GM11168 (cell line): ENCODE data around the gene TGM6.

Experiments used
- in situ Hi-C: fragments of 300-500 bp; cut with MboI; formaldehyde crosslinking; loops from one replicate; pipeline ENCODE4 v1.12.0; 2022; ENCODE audit warnings: low sequenced_read_pairs; ENCODE audit not compliant: unreplicated experiment

Gene TGM6

DNA sequence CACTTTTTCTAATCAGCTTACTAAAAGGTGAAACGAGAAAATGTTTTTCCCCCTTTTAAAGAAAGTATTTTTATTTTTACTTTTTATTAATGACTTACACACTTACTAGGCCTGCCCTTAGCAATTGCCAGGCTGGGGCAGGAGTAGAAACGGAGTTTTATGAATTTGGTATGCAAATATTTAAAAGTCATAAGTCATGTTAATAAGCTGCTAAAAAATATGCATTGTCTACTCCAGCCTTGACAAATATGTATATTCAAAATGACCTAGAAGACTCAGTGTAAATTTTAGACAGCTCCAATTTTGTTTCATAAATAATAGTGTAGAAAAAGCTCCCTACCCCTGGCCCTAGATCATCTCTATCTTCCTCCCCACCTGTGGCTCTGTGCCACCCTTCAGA lies 17.5 kb upstream of the TGM6 start:
- in situ Hi-C loops: no loop called here

DNA sequence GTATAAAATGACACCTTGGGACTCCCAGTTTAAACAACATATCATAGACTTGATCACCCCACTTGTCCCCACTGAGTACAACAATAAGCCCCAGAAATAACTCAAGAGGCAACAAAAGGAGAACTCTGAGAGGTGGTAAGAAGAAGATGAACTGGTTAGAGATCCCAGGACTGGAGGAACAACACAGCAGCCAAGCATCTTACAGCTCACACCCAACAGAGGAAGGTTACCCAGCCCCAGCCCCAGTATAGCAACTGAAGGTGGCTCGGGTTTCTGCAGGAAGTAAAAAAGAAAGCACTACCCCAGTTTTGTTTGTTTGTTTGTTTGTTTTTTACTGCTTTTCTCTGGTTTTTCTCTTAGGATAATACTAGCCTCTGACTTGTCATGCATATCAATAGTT lies 17.1 kb upstream of the TGM6 start:
- in situ Hi-C loops: no loop called here

DNA sequence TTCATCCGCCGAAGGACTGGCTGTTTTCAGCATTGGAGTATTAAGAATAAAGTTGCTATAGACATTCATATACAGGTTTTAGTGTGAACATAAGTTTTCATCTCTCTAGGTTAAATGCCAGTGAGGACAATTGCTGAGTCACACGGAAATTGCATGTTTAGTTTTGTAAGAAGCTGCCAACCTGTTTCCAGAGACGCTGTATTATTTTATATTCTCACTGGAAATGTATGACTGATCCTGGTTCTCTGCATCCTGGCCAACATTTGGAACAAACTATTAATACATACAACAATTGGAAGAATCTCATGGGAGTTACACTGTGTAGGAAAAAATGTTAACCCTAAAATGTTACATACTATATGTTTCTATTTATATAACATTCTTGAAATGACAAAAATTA lies 16.7 kb upstream of the TGM6 start:
- in situ Hi-C loops: no loop called here

DNA sequence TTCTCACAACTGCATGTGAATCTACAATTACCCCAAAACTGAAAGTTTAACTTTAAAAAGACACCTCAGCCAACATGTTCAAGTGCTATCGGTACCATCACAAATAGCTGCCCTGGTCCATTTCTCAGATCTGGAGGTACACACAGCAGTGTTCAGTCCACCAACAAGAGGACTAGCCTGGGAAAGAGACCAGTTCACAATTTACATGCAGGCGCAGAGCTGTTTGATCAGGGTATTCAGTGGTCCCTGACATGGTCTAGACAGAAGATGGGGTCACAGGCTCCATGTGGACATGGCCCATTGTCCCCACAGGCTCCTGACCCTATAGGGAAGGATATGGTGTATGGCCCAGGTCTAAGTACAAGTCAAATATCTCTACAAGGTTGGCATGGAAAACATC lies 15.6 kb upstream of the TGM6 start:
- in situ Hi-C loops: no loop called here

DNA sequence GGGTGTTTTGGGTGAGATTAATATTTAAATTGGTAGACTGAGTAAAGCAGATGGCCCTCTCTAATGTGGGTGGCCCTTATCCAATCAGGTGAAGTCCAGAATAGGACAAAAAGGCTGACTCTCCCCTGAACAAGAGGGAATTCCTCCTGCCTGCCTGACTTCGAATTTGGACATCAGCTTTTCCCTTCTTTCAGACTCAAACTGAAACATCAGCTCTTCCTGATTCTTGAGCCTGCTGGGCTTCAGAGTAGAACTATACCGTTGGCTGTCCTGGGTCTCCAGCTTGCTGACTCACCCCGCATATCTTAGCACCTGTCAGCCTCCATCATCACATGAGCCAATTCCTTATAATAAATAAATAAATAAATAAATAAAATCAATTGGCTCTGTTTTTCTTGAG lies 15.0 kb upstream of the TGM6 start:
- in situ Hi-C loops: no loop called here

DNA sequence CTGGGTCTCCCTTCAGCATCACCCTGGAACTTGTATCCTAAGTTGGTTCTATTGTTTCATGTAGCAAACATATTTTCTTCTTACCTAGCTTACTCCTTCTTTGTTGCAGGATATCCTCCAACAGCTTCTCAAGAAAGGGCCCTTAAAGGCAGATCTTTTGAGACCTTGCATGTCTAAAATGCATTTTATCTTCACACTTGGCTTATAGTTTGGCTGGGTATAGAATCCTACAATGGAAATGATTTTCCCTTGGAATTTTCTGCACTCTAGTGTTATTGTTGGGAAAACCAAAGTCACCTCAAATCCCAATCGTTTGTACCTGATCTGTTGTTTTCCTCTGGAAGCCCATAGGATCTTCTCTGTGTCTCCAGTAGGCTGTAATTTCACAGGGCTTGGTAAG lies 12.1 kb upstream of the TGM6 start:
- in situ Hi-C loops: no loop called here

DNA sequence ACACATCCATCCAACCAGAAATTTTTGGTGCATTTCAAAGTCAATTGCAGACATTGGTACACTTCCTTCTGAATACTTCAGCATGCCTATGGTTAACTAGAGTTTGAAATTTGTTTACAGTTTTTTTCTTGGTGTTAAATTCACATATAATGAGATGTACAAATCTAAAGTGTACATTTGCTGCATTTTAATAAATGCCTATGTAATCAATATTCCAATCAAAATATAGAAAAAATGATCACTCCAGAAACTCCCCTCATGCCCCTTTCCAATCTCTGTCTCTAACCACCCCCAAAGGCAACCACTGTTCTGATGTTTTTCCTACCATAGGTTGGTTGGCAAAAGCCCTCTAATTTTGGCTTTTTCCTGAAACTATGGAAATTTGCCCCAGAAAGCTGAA lies 7.6 kb upstream of the TGM6 start:
- in situ Hi-C loops: no loop called here

DNA sequence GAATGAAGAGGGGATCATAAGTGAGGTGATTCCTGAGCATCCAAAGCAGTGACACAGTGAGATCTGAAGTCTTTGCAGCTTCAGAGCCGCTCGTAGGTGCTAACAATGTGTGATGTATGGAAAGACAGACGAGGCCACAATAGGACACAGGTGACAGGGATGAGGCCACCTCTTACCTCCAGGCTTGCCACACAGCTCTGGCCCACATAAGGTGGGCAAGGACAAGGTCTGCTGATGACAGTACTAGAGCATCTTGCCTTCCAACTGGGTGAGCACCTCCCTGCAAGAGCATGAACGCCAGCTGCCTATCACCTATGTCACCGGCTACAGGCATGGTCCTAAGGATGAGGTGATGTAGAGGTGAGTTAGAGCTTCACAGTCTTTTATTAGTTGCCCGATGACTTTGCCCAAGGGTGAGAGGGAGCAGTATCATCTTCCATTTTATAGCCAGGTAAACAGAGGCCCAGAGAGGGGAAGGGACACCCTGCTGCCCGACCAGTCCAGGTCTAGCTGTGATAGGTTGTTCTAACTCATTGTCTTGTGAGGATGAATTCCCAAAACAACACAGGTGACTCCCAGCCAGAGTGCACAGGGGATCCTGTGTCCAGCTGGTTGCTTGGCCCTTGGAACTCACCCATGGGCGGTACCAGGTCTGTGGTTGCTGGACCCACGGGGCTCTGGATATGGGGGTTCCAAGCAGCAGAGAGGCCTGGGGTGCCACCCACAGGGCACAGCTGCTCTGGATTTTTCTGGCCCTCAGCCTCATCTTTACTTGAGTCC lies 6.2 kb upstream of the TGM6 start:
- in situ Hi-C loops: no loop called here

DNA sequence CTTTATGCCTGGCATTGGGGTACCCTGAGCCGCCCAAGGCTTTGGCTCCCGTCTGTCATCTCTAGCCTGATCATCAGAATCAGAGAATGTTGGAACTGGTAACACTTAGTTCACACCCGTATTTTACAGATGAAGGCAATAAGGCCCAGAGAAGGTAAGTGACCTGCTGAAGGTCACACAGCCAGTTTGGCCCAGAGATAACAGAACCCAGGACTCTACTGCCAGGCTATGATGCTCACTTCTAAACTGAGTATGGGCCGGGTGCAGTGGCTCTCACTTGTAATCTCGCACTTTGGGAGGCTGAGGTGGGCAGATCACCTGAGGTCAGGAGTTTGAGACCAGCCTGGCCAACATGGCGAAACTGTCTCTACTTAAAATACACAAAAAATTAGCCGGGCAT lies 1.8 kb upstream of the TGM6 start:
- in situ Hi-C loops: no loop called here

DNA sequence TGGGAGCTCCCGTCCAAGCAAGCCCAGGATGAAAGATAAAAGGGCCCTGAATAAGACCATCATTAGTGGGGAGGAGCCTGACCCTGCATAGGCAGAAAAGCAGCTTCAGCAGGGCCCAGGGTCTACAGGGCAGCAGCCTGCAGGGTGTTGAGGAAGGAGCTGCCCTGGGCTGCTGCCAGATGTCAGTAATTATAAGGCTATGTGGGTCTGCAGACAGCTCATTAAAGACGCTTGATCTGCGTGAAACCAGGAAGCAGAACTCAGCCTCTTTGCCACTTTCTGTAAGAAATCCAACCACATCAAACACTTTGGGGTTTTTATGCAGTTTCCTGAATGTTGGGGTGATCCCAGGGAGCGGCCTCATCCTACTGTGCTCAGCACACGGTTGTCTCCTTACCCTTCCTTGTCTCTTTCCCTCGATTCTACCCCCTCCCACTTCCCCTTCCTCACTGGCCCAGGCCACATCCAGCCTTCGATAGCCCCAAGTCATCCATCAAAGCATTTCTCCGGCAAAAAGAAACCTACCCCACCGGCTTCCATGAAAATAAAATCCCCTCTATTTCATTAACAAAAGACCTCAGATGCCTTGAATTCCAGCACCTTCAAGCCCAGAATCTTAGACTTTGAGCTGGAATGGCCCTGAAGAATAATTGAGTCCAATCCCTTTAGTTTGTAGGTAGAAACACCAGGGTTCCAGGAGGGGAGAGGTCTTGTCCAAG lies 1.0 kb upstream of the TGM6 start:
- in situ Hi-C loops: no loop called here

DNA sequence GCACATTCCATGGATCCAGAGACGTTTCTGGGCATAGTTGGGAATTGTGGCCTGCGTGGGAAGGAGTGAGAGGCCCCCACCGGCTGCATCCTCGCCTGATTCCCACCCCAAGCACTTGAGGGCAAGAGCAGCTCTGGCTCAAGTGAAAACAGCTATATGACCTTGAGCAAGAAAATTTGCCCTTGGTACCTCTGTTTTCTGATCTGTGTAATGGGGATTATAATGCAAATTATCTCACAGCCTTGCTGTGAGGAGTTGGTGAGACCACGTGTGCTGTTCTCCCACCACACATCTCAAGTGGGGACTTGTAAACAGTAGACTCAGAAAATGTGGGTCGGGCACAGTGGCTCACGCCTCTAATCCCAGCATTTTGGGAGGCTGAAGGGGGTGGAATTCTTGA lies 602 bp downstream of the TGM6 start:
- in situ Hi-C loops: no loop called here

DNA sequence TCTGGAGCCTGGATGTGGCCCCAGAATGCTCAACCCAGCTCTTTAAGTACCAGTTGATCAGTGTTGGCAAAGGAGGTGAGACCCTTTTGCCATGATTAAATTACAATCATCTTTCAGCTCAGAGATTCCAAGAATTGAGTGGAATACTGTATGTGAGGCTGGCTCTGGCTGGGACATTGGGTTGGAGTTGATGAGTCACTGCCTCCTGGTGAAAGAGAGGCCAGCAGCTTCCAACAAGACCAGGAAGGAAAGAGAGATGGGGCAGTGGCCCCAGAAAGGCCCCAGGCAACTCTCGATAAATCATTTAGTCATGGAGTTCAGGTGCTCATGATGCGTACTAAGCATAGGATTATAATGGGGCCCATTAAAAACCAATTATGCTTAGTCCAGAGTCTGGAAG lies 2.1 kb downstream of the TGM6 start:
- in situ Hi-C loops: no loop called here

DNA sequence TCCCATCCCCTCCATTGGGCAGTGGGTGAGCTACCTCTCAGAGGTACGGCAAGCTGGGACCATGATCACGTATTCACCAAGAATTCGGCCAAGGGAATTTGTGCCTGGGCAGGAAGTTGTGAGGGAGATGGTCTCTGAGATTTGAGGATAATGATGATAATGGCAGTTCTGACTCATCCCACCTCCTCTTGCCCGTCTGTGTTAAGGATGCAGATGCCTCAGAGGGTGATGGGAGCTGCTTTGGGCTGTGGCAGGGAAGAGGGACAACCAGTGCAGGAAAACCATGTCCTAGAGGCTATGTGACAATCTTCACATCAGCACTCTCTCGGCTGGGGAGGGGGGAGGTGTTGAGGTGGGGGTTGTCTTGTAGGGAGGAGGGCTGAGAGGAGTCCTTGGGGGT lies 4.3 kb downstream of the TGM6 start:
- in situ Hi-C loops: no loop called here

DNA sequence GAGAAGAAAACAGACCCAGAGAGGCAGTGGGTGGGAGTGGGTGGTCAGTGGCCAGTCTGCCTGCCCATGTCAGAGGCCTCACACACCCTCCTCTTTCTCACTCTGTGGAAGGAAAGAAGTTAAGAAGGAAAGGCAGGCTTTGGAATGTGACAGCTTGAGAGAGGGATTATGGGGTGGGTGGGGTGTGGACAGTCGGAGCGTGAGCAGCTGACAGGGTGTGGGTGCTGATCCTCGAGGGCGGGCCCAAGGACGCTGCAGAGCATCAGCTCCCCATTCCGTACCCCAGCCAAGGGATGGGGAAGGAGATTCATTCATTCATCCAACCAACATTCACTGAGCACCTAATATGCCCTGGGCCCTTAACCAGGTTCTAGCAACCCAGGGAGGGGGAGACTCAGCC lies 4.8 kb downstream of the TGM6 start:
- in situ Hi-C loops: no loop called here

DNA sequence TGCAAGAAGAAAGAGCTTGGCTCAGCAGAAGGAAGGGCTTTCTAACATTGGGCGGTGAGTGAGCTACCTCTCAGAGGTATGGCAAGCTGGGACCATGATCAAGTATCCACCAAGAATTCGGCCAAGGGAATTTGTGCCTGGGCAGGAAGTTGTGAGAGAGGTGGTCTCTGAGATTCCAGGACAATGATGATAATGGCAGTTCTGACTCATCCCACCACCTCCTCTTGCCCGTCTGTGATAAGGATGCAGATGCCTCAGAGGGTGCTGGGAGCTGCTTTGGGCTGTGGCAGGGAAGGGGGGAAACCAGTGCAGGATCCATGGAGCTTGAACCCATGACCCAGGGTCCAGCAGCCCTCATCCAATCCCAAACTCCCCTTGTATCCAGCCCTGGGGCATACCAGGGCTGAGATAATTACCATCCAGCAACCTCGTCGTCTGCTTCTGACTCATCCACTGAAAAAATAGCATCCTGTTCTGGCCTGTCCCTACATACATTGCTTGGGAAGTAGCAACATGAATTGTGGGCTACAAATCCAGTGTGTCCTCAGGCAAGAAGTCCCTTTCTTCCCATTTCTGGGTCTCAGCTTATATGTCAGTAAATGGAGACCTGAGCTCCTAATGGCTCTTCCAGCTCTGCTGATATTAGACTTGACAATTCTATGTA lies 5.9 kb downstream of the TGM6 start:
- in situ Hi-C loops: no loop called here

DNA sequence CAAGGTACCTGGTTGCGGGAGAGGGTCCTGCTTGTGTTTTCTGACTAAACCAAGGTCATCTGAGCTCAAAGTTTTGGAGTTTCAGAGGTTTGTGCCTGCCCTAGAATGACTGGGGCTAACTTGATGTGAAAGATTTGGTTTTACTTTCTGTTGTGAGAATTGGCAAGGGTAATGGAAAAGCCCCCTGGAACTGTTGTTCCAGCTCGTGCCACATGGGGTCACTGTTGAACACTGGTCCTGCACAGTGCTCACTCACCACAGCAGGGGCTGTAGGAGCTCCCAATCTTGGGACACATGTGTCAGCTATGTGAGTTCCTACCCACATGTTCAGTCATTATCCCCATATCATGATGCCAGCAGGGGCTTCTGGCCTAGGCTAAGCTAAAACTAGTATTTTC lies 6.5 kb downstream of the TGM6 start:
- in situ Hi-C loops: no loop called here

DNA sequence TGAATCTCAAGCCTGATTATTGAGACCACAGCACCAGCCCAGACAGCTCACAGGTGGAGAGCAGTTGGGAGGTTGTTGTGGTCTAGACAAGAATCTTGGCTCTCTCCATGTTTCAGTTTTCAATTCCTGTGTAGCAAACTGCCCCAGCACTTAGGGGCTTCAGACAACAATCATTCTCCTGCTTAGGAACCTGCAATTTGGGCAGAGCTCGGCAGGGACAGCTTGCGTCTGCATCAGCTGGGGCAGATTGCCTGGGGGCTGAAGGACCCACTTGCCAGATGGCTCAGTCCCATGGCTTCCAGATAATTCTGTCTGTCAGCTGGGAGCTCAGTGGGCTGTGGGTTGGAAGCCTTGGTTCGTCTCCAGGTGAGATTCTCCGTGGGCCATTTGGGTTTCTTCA lies 6.9 kb downstream of the TGM6 start:
- in situ Hi-C loops: no loop called here

DNA sequence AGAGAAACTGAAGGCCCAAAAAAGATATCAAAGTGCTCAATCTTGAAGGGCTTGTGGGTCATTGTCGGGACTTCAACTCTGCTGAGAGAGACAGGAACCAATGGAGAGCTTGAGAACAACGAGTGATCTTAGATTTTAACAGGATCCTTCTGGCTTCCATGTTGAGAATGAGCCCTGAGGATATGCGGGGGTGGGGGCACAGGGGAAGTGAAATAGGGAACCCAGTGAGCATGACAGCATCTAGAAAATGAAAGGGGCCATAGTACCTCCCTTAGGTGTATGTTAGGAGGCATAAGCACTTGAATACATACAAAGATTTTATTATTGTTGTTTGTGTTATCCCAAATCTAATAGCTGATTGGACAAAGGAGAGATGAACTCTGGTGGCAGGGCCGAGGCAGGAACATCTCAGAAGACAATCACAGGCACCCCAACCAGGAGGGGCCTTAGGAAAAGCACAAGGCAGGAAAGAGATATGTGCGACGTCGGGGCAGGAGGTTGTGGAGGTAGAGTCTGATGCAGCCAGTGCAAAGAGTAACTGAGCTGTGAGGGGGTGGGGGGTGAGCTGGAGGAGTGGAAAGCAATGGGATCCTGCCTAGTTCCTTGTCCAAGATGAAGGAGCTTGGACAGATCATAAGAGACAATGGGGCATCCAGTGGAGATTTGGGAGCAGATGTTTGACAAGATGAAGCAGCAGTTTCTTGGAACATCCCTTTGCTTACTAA lies 10.4 kb downstream of the TGM6 start:
- in situ Hi-C loops: no loop called here

DNA sequence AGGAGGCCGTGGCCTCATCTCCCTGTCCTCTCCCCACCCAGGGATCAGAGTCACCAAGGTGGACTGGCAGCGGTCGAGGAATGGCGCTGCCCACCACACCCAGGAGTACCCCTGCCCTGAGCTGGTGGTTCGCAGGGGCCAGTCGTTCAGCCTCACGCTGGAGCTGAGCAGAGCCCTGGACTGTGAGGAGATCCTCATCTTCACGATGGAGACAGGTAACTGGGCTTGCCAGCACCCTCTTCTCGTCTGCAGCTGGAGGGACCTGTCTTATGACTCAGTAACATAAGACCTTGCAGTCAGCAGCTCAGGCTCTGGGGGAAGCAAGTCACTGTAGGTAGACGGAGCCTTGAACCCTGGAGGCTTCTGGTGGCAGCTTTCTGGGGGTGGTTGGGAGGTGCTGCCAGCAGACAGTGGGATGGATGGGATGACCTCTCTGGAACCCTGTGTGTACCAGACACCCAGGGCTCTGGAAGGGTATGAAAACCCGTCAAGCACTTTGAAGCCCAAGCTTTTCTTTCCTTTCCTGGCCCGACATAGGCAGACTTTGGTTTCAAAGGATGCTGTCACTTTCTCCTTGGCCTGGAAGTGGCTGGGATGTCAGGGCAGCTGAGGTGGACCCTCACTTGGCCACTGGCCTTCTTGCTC lies 13.8 kb downstream of the TGM6 start:
- in situ Hi-C loops: no loop called here

DNA sequence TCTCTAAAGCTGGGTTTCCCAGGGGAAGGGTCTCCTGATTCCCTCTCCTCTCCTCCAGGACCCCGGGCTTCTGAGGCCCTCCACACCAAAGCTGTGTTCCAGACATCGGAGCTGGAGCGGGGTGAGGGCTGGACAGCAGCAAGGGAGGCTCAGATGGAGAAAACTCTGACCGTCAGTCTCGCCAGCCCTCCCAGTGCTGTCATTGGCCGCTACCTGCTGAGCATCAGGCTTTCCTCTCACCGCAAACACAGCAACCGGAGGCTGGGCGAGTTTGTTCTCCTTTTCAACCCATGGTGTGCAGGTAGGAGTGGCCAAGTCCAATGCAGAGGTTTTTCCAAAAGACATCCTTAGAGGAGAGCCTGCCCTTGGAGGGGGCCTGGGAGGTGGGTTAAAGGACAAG lies 14.4 kb downstream of the TGM6 start:
- in situ Hi-C loops: no loop called here
